Activated CD4-positive, alpha-beta T cell treated with anti-CD3 and anti-CD28 coated beads, Interleukin-2, Interleukin-4, amounts not matched to agents 100 ng/mL and 50 ng/mL, durations not matched to agents 16 hours and 8 hours (primary cell): ENCODE results near the gene RPL15.

Source experiments
- DNase-seq: peaks from one replicate; pipeline ENCODE4 v3.0.0-alpha.2; 2020; ENCODE audit warnings: low spot score

RPL15 gene

DNA sequence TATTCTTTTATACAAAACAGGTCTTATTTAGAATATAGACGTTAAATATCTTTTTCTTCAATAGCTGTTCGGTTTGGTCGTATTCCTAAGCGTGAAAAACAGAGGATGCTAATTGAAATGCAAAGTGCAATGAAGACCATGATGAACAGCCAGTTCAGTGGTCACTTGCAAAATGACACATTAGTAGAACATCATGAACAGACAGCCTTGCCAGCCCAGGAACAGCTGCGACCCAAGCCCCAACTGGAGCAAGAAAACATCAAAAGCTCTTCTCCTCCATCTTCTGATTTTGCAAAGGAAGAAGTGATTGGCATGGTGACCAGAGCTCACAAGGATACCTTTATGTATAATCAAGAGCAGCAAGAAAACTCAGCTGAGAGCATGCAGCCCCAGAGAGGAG, 45.0 kb downstream of the RPL15 start:
- no peak for DNase-seq

- DNase-seq, result no peak
Observed at GRCh38 chr3:23964537-23965235, 47.8 kb downstream of the RPL15 start.

DNA sequence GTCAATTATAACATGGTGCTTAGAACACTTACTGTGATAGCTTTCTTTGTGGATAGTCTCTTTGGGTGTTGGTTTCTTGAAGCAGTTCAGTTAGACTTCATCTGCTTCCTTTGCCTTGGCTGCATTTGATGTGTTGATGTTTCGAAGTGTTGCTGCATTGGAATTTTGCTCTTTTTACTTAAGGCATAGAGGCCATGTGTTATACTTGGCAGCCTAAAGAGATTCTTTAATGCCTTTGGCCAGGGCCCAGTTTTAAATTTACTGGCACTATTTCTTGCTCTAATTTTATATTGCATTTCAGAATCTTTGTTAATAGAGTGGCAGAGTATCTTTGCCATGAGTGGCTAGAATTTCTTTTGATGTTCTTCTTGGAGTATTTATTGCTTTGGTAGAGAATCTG, 49.4 kb downstream of the RPL15 start:
- no peak for DNase-seq

DNA sequence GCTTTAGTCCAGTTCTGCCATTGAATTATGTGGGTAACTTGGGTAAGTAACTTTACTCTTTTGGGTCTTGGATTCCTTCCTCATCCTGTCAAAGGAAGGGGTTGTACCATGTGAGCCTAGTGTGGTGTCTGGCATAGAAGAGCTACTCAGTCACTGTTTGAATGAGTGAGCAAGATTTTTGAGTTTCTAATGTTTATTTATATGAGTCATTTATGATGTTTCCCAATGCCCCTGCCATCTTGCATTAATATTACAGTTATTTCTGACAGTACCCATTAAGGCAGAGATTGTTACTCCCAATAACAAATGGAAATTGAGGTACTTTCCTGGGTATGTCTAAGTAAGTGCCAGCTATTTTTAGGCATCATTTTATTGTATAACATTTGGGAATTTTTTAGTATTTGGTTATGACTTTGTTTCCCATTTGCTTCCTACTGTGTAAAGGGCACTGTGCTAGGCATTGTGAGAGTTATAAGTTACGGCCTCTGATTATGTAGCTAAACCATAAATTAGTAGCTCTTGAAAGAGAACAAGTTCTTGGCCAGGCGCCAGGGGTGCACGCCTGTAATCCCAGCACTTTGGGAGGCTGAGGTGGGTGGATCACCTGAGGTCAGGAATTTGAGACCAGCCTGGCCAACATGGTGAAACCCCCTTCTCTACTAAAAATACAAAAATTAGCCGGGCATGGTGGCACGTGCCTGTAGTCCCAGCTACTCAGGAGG, 51.7 kb downstream of the RPL15 start:
- DNase-seq, result no peak

DNA sequence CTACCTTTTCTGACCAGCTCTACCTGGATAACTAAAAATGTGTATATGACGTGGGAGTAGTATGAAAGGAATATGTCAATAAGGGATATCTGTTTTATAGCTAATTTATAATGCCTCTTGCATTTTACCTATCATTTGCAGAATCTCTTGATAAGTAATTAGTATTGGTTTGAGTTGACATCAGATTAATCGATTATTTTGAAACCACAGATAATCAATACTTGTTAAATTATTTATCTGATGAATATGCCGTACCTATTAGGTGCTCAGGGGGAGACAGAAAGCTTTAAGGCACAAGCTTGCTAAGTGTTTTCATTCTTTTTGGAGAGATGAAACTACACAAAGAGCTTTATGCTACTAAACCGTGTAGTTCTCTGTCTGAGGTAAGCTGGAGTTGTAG, 52.5 kb downstream of the RPL15 start:
- DNase-seq, result no peak
